ENCODE results near the gene SNTG2.

GRCh38 chr2:1052771-1053191, 102.1 kb downstream of the SNTG2 start:
- TF ChIP-seq CTCF (IDR thresholded peaks at IDR 0.05) (no peak), POLR2A (IDR thresholded peaks at IDR 0.05) (no peak)
